Measurements from ENCODE around the gene SINHCAF. TPM values are rescaled to one million over a fixed set of nuclear protein-coding genes. Genes with fewer than 3 reads are reported as not detected.
A peak's percentile ranks its signal among the peaks of the same experiment; 100 is the strongest.

SINHCAF gene
- total RNA-seq, 1 experiment from 2014 or later: 152 TPM

DNA sequence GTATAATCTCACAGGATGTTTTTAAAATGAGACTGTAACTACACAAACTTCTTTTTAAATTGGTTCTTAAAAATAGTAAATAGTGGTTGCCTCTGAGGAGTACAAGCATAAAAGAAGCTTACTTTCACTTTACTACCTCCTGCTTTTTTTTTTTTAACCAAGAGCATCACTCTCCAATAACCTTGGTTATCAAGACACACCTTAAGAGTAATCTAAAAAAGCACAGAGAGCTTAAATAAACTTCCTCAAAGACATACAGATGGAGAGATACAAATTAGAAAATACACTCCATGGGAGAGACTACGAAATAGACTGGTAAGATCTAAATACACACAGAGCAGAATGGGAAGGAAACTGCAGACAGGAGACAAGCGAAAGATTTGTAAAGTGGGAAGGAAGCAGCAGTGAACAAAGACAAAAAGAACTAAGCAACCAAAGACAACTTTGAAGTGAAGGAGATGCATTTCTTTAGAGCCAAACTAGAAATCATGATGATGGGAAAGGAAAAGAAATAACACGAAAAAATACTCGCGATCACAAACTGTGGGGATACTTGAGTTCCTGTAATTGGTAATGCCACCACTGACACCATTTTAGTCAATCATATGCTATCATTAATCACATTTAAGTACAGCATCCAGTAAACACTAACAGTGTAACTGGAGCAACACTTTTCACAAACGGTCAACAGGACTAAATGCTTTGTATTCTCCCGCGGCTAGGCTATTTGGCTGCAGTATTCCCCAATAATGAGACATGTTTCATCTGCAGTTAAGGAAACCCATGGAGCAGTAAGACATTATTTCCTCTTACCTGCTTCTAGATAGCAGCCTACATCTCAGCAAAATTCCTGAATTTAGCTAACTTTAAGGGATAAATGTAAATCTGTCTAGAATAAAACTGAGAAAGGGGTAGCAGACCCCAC lies 8.2 kb downstream of the SINHCAF start:
- CTCF ChIA-PET: interaction anchor here (0.7 to 1.0 kb wide), 2 partner anchors 46 to 63 kb away, joined by 3 to 5 read pairs; no protein-coding TSS in a partner anchor
- peak overlapping the region; percentile 38 for H3K27ac ChIP-seq
- DNase-seq: no peak
- peaks cover 6% of the 10 kb centered on the region; the same call in 1 of the 2 replicates for H3F3A ChIP-seq (ENCODE audit: insufficient read depth, low read depth)
- 0 out of 2 replicates have a peak, but pooled peaks cover 6% of the 10 kb centered on the region for H3K9me2 ChIP-seq (ENCODE audit: insufficient read depth)
- POLR2A ChIA-PET (ENCODE audit: unreplicated experiment): interaction anchor here (0.5 to 0.6 kb wide), 3 partner anchors 22 to 342 kb away, joined by 5 to 7 read pairs (median 6); partner anchors contain the start of gene ETFBKMT
- H3K79me2 ChIP-seq (ENCODE audit: low read depth): peaks cover 100% of the 10 kb centered on the region
- H3K4me2 ChIP-seq: peak overlapping the region; percentile 55
- no peaks in the 10 kb centered on the region for H3K27me3 ChIP-seq (ENCODE audit: insufficient read depth, low read depth)
- H3K4me1 ChIP-seq (replicated peaks; ENCODE audit: insufficient read depth): peaks cover 76% of the 10 kb centered on the region
- peaks cover 26% of the 10 kb centered on the region for H3K36me3 ChIP-seq (ENCODE audit: low read depth)
- no TSS peak for BruUV-seq (replicated peaks)
- peak overlapping the region; percentile 20; the same call in 1 of the 2 replicates for H3K4me3 ChIP-seq
- no peak for TF ChIP-seq EZH2 (IDR thresholded peaks at IDR 0.05; ENCODE audit: low read depth)
- TF ChIP-seq, protein P1, sequence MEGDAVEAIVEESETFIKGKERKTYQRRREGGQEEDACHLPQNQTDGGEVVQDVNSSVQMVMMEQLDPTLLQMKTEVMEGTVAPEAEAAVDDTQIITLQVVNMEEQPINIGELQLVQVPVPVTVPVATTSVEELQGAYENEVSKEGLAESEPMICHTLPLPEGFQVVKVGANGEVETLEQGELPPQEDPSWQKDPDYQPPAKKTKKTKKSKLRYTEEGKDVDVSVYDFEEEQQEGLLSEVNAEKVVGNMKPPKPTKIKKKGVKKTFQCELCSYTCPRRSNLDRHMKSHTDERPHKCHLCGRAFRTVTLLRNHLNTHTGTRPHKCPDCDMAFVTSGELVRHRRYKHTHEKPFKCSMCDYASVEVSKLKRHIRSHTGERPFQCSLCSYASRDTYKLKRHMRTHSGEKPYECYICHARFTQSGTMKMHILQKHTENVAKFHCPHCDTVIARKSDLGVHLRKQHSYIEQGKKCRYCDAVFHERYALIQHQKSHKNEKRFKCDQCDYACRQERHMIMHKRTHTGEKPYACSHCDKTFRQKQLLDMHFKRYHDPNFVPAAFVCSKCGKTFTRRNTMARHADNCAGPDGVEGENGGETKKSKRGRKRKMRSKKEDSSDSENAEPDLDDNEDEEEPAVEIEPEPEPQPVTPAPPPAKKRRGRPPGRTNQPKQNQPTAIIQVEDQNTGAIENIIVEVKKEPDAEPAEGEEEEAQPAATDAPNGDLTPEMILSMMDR (conservative IDR thresholded peaks at IDR 0.05): no peak
- intact Hi-C loops (cut with micrococcal nuclease; ENCODE audit: unreplicated experiment): no loop called here
- H4K20me1 ChIP-seq (ENCODE audit: insufficient read depth): peaks cover 97% of the 10 kb centered on the region
- H2AFZ ChIP-seq: no peak overlapping the region
- H3K9me3 ChIP-seq (ENCODE audit: insufficient read depth, low read depth): no peaks in the 10 kb centered on the region

DNA sequence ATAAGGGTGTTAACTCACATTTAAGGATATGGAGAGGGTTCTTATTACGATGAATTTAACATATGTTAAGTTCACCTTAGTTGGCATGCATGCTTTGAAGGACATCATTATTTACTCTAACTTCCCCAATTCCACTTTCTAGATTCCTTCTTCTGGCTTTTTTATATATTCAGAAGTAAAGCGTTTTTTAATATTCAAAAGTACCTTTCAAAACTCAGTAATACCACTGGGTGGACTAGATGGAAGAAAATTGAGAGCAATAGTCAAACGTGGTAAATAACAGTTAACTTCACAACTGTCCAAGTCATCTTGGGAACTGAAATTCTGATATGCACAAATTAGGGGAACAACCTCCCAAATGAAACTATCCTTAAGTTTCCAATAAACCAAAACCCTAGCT lies 9.1 kb downstream of the SINHCAF start:
- H3K36me3 ChIP-seq (ENCODE audit: low read depth): peaks cover 34% of the 10 kb centered on the region
- no peak for TF ChIP-seq EZH2 (IDR thresholded peaks at IDR 0.05; ENCODE audit: low read depth)
- TF ChIP-seq, protein P1 (conservative IDR thresholded peaks at IDR 0.05): no peak
- intact Hi-C loops (cut with micrococcal nuclease; ENCODE audit: unreplicated experiment): no loop called here
- no peak overlapping the region for H3K4me3 ChIP-seq
- peaks cover 96% of the 10 kb centered on the region for H4K20me1 ChIP-seq (ENCODE audit: insufficient read depth)
- BruUV-seq (replicated peaks): no TSS peak
- H3K4me1 ChIP-seq (replicated peaks; ENCODE audit: insufficient read depth): peaks cover 67% of the 10 kb centered on the region
- no peaks in the 10 kb centered on the region for H3K9me3 ChIP-seq (ENCODE audit: insufficient read depth, low read depth)
- no peak for DNase-seq
- H3K79me2 ChIP-seq (ENCODE audit: low read depth): peaks cover 100% of the 10 kb centered on the region
- peaks cover 6% of the 10 kb centered on the region; the same call in 1 of the 2 replicates for H3F3A ChIP-seq (ENCODE audit: insufficient read depth, low read depth)
- no peaks in the 10 kb centered on the region for H3K27me3 ChIP-seq (ENCODE audit: insufficient read depth, low read depth)
- no peak overlapping the region for H2AFZ ChIP-seq
- ChIA-PET POLR2A (ENCODE audit: unreplicated experiment) (interaction anchor here (0.5 to 0.6 kb wide), 4 partner anchors 22 to 342 kb away, joined by 3 to 7 read pairs (median 6); partner anchors contain the start of gene ETFBKMT), CTCF (interaction anchor here (1.0 kb wide), 1 partner anchor 63 kb away, joined by 3 read pairs; no protein-coding TSS in a partner anchor)
- 0 out of 2 replicates have a peak, but pooled peaks cover 6% of the 10 kb centered on the region for H3K9me2 ChIP-seq (ENCODE audit: insufficient read depth)
- H3K4me2 ChIP-seq: peak overlapping the region; percentile 55
- peak overlapping the region; percentile 38; the same call in 1 of the 2 replicates for H3K27ac ChIP-seq

DNA sequence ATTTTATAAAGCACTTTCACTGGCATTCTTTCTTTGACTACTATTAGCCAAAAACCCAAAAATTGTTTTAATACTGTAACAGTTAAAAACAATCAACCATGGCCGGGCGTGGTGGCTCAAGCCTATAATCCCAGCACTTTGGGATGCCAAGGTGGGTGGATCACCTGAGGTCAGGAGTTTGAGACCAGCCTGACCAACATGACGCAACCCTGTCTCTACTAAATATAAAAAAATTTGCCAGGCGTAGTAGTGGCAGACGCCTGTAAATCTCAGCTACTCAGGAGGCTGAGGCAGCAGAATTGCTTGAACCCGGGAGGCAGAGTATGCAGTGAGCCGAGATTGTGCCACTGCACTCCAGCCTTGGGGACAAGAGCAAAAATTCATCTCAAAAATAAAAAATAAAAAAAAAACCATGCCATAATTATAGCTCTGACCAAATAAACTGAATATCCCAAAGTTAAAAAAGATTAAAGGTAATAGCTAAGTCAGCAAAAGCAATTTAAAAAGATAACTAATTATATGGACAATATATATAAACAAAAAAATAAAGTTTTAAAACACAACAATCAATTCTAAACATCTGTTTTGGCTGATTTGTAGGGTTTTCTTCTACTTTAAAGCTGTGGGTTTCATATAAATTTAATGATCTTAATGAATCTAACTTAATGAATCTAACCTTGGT lies 10.0 kb downstream of the SINHCAF start:
- no TSS peak for BruUV-seq (replicated peaks)
- no peak overlapping the region for H3K27ac ChIP-seq
- no peak overlapping the region for H3K4me2 ChIP-seq
- no peaks in the 10 kb centered on the region for H3K27me3 ChIP-seq (ENCODE audit: insufficient read depth, low read depth)
- no peak overlapping the region for H3K4me3 ChIP-seq
- ChIA-PET POLR2A (ENCODE audit: unreplicated experiment) (interaction anchor here (0.6 to 1.2 kb wide), 3 partner anchors 10 to 1083 kb away, joined by 3 to 10 read pairs (median 3); no protein-coding TSS in a partner anchor), CTCF (no interaction called here)
- peaks cover 44% of the 10 kb centered on the region for H3K36me3 ChIP-seq (ENCODE audit: low read depth)
- TF ChIP-seq, protein P1 (conservative IDR thresholded peaks at IDR 0.05): no peak
- TF ChIP-seq EZH2 (IDR thresholded peaks at IDR 0.05; ENCODE audit: low read depth): no peak
- intact Hi-C loops (cut with micrococcal nuclease; ENCODE audit: unreplicated experiment): no loop called here
- peaks cover 100% of the 10 kb centered on the region for H3K79me2 ChIP-seq (ENCODE audit: low read depth)
- no peak for DNase-seq
- H2AFZ ChIP-seq: no peak overlapping the region
- H3K9me2 ChIP-seq (ENCODE audit: insufficient read depth): 0 out of 2 replicates have a peak, but pooled peaks cover 6% of the 10 kb centered on the region
- H3K9me3 ChIP-seq (ENCODE audit: insufficient read depth, low read depth): no peaks in the 10 kb centered on the region
- H3F3A ChIP-seq (ENCODE audit: insufficient read depth, low read depth): peaks cover 6% of the 10 kb centered on the region; the same call in 1 of the 2 replicates
- H4K20me1 ChIP-seq (ENCODE audit: insufficient read depth): peaks cover 89% of the 10 kb centered on the region
- H3K4me1 ChIP-seq (replicated peaks; ENCODE audit: insufficient read depth): peaks cover 58% of the 10 kb centered on the region

All from PC-9 (cell line).